HG02642 (cell line): Measurements from ENCODE around the gene MANSC4.

Experiments used
- ATAC-seq: cut with Tn5 transposase; IDR thresholded peaks from one replicate; pipeline ENCODE4 v1.9.1; 2021; ENCODE audit warnings: mild to moderate bottlenecking; ENCODE audit not compliant: unreplicated experiment, poor library complexity

The MANSC4 gene

DNA sequence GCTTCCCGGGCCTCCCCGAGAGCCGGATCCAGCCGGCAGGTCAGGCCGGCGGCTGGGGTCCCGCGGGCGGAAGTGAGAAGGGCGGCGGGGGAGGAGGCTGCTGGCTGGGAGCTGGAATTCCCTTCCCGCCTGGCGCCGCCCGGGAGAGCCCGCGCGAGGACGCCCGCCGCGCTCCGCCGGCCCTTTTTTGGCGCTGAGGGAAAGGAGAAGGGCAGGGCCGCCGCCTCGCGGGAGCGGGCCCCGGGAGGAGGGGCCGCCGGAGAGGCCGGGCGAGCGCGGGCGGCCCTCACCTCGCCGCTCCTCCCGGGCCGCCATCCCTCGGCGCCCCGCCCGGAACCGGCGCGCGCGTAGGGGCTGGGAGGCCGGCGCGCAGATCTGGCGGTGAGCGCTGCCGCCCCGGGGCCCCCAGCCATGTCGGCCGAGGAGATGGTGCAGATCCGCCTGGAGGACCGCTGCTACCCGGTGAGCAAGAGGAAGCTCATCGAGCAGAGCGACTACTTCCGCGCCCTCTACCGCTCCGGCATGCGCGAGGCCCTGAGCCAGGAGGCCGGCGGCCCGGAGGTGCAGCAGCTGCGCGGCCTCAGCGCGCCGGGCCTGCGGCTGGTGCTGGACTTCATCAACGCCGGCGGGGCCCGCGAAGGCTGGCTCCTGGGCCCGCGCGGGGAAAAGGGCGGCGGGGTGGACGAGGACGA is at the start of gene MANSC4, which contains the start of gene KLHL42:
TSS of gene MANSC4 (minus strand) at position 317 of the 692 bp plus-strand sequence. CDS start 8,960 bp downstream, outside the sequence.
TSS of gene KLHL42 (plus strand) at position 314 of the 692 bp plus-strand sequence. CDS start at position 412, 98 bp downstream.
- peak; percentile 81 for ATAC-seq

DNA sequence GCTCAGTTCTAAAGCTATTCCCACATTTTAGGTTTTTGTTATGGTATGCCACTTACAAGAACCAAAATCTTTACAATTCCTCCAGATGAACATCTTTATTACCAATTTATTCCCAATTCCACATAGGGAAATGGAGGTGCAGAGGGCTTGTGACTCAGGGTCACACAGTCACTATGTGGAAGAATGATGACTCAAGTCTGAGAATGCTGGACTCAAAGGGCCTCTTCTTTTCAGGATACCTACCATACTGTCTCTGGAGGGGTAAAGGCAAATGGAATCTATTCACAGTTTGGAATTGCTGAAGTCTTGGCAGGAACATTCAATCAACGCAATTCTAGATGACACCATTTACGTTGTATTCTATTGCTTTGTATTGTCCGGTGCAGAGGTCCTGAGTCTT is 48.2 kb upstream of the MANSC4 start:
- no peak for ATAC-seq

DNA sequence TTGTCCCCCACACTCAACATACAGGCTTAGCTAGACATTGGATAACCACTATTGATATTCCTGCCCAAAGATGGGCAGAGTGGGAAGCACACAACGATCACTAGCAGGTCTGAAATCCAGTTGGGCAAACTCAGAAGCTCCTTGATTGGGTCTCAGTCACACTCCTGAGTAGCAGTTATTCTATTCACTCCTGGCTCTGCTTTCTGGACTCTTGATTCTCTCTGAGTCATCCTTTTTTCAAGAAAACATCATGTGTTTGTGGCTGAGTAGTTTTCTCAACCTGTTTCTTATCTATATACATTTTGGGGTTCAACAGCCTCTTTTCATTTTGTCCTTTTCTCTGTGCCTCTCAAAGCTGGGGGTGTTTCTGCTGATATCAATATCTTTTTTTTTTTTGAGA is 46.0 kb upstream of the MANSC4 start:
- ATAC-seq, result no peak

DNA sequence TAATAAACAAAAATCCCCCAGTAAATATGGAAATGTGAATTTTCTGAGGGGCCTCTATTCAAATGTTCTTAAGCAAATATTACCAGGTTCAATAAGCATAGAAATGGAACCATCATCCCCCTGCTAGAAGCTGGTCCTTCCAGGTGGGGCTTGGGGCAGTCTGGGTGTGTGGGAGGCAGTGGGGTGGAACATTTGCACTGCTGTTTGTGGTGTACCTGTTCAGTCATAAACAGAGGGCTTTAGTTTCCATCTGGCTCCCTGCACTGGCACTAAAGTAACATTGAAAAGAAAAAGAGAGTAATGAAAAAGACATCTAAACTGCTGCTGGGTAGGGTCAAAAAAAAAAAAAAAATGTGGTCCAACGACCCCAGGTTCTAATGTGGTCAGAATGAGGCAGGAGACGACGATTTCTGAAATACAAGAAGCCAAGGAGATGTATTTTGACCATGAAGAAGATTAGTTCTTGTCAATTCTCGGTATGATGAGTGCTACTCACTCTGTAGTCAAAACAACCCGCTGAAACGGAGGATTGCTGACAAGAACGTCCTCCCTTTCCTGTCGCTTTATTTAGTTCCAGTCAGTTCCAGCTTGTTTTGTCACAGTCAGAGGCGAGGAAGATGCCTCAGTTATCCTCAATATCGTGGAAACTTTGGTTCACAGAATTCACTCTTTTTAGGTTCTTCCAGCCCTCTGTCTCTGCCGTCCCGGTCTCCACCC is 44.2 kb upstream of the MANSC4 start:
- ATAC-seq, result peak; percentile 67

- ATAC-seq, result no peak
Observed at GRCh38 chr12:27823038-27823437, 43.0 kb upstream of the MANSC4 start.

GRCh38 chr12:27822076-27822712 is 42.2 kb upstream of the MANSC4 start:
- peak; percentile 79 for ATAC-seq

DNA sequence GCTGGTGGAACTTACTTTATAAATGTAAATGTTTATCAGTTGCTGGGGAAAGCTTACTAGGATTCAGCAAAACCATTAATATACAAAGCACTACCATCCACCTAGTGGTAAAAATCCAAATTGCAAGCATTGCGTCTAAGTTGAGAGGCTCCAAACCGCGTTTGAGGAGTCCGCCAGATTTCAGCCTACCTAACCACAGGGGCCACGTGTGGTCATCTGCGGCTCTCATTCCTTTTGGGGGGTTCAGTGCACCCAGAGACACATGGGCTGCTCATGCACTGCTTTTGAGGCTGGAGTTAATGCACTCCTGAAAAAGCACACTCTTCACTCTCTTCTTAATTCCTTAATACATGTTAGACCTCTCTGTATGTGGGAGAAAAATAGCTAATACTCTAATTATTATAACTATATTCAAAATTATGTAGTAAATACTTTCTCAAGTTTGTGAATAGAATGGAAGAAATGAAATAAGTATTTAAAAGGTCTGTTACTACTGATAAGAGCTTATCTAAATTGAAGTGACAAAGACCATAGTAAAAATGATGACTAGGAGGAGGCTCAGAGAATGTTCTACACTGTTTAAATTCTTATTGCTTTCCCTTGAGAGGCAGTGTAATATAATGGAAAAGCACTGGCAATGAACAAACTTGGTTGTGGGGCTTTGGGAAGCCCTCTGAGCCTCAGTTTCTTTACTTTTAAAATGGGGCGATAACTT is 41.4 kb upstream of the MANSC4 start:
- no peak for ATAC-seq

DNA sequence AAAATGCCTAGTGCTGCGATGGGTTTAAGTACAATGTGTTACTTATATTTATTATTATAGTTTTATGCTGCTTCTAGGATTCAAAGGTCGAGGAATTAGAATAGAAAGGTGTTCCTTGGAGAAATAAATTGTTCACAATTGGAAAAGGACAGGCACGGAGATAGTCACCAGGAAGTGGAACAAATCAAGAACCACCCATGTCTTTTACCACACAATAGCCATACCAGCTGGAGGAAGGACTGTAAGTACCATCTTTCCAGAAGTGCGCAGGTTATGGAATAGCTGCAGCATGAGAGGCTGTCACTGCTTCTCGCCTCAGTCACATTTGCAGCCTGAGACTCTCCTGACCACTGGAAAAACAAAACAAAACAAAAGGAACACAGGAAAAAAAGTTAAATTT is 40.5 kb upstream of the MANSC4 start:
- no peak for ATAC-seq

- no peak for ATAC-seq
Observed at GRCh38 chr12:27818401-27818918, 38.4 kb upstream of the MANSC4 start.

DNA sequence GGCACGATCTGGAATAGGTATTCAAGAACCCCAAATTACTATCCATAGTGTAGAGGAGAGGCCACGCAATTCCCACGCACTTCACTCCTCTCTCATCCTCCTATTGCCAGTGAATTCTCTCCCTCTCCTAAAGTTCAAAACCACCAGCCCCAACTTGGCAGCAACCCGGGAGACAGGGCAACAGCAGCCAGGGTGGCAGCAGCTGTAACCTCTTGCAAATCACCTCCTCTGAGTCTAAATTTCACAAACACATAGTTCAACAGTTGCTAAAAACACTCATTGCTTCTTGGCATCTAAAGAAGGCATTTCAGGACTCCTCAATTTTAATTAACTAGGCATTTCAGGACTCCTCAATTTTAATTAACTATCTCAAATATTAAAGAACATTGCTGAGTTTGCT is 37.7 kb upstream of the MANSC4 start:
- no peak for ATAC-seq

DNA sequence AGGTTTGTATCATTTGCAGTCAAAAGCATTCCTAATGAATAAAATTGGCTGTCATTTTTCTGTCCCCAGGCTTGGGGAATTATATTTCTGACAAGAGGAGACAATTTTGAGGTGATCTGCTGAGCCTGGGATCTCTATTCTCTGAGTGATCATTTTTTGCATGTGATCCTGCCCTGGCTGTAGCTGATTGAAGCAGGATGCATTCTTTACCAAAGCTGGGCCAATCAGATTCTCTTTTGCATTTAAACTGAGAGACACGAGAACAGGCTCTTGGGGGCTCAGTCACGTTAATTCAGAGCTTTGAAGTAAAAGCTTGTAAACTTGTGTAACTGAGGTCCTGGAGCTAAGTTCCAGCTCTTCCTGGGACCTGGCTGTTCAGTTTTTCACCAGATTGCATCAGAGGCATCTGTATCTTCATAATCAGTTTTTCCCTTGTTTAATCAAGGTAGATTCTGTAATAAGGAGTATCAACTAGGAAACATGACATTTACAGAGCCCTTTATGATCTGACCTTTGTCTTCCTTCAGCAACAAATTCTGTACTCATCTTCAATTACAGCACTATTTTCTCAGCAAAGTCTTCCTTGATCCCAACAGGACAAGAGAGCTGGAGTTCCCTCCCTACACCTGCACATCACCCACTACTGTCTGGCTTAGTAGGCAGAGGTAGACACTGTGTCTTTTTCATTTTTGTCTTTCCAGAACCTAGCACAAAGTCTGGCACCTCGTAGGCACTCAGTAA is 35.0 kb upstream of the MANSC4 start:
- ATAC-seq, result no peak

- no peak for ATAC-seq
Observed at GRCh38 chr12:27814411-27814810, 34.4 kb upstream of the MANSC4 start.

DNA sequence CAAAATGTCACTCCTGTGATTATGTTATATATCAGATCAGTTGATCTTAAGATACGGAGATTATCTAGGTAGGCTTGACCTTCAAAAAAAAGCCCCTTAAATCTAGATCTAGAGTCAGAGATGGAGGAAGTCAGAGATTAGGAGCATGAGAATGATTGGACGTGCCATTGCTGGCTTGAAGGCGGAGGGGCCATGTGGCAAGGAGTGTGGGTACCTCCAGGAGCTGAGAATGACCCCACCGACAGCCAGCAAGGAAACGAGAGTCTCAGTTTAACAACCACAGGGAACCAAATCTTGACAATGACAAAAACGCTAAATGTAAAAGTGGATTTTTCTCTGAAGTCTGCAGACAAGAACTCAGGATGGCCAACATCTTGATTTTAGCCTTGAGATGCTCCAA is 32.5 kb upstream of the MANSC4 start:
- ATAC-seq, result no peak

GRCh38 chr12:27810756-27811155 is 30.7 kb upstream of the MANSC4 start:
- ATAC-seq, result no peak

DNA sequence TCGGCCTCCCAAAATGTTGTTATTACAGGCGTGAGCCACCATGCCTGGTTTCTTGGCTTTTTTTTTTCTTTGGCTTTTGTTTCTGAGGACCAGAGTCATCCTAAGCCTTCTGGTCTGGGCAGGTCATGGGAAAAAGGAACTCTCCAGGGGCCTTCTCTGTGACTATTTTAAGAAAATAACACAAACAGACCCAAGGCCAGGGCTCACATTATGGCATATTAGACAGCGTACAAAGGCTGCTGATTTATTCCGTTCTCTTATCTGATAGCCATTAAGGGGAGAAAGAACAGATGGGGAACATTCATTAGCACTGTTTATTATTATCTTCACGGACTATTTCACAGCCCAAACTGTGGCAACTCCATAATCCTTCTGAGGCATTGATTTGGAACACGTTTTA is 28.8 kb upstream of the MANSC4 start:
- no peak for ATAC-seq

DNA sequence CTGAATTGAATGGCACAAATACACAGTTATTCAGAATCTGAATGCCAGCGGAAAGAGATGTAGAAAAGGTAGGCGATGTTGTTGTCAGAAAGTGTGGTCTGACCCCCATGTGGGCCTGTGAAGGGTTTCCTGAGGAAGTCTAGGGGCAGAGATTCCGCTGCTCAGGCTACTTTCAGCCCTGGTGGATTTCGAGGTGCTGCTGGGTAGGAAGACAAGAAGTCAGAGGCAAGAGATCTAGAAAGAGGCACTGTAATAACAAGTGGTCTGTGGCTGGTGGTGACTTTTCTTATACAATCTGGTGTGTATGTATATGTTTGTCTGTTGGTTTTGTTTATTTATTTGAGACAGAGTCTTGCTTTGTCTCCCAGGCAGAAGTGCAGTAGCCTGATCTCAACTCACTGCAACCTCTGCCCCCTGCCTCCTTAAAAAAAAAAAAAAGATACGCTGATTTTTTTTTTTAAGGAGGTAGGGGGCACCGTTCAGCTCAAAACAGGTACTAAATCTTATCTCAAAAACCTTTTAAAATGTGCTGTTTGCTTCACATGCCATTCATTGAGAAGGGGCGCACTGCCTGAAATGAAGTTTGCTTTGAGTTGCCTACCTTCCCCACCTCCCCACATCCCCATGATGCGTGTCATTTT is 27.1 kb upstream of the MANSC4 start:
- no peak for ATAC-seq

DNA sequence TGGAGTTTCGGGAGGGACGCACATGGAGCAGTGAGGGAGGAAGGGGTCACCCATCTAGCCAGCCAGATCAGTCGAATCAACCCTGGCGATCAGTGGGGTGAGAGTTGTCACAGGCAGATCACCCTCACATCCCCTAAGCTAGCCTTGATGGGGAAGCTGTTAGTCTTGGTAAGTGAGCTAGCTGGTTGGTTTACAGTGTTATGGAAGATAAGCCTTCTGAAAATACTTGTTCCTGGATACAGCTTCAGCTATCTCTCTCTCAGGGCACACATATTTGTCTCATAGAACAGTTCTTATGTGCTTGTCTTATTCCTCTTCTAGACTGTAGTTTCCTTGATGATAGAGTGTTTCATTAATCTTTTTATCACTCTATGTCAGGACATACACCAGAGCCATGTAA is 26.2 kb upstream of the MANSC4 start:
- no peak for ATAC-seq

GRCh38 chr12:27805238-27805637 is 25.2 kb upstream of the MANSC4 start:
- no peak for ATAC-seq

DNA sequence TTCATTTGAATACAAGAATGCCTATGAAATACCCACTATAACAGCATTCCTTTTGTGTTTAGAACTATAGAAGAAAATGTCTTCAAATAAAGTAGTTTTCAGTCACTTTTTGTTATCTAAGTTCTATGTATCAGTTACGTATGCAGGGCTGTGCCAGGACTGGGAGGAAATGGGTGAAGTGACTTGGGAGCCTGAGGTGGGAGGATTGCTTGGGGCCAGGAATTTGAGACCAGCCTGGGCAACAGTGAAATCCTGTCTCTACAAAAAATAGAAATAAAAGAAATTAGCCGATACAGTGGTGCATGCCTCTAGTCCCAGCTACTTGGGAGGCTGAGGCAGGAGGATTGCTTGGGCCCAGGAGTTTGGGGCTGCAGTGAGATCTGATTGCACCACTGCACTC is 22.9 kb upstream of the MANSC4 start:
- ATAC-seq, result no peak
